Measurements from ENCODE around the gene CAMK1D.
A peak's percentile ranks its signal among the peaks of the same experiment; 100 is the strongest.
"Not testable (repeated sequence)": the region's sequence is repeated elsewhere in the genome, so short reads cannot be mapped to it uniquely, and the experiment has no call there.

CAMK1D gene

GRCh38 chr10:12470719-12471118 lies 121.4 kb downstream of the CAMK1D start:
- no peak for DNase-seq

GRCh38 chr10:12471135-12471534 lies 121.8 kb downstream of the CAMK1D start:
- no peak for DNase-seq

GRCh38 chr10:12473491-12473890 lies 124.1 kb downstream of the CAMK1D start:
- DNase-seq, result no peak

GRCh38 chr10:12474727-12475412 lies 125.5 kb downstream of the CAMK1D start:
- no peak for DNase-seq

- DNase-seq, result no peak
Observed at GRCh38 chr10:12476656-12477055, 127.3 kb downstream of the CAMK1D start.

GRCh38 chr10:12479437-12479844 lies 130.1 kb downstream of the CAMK1D start:
- DNase-seq, result no peak

GRCh38 chr10:12479924-12480323 lies 130.6 kb downstream of the CAMK1D start:
- DNase-seq, result no peak

GRCh38 chr10:12480440-12480839 lies 131.1 kb downstream of the CAMK1D start:
- DNase-seq, result no peak

GRCh38 chr10:12481924-12482323 lies 132.6 kb downstream of the CAMK1D start:
- DNase-seq, result peak; percentile 73

GRCh38 chr10:12482587-12482986 lies 133.2 kb downstream of the CAMK1D start:
- DNase-seq, result peak; percentile 33

GRCh38 chr10:12484002-12484918 lies 134.9 kb downstream of the CAMK1D start:
- DNase-seq, result no peak

- DNase-seq, result no peak
Observed at GRCh38 chr10:12484941-12485805, 135.8 kb downstream of the CAMK1D start.

- no peak for DNase-seq
Observed at GRCh38 chr10:12487366-12487765, 138.0 kb downstream of the CAMK1D start.

GRCh38 chr10:12488626-12489025 lies 139.3 kb downstream of the CAMK1D start:
- DNase-seq, result no peak

- no peak for DNase-seq
Observed at GRCh38 chr10:12489357-12489756, 140.0 kb downstream of the CAMK1D start.

GRCh38 chr10:12489806-12490205 lies 140.5 kb downstream of the CAMK1D start:
- no peak for DNase-seq

- no peak for DNase-seq
Observed at GRCh38 chr10:12490963-12491362, 141.6 kb downstream of the CAMK1D start.

- DNase-seq, result no peak
Observed at GRCh38 chr10:12491491-12491890, 142.1 kb downstream of the CAMK1D start.

- DNase-seq, result no peak
Observed at GRCh38 chr10:12492016-12492415, 142.7 kb downstream of the CAMK1D start.

- DNase-seq, result not testable (repeated sequence)
Observed at GRCh38 chr10:12497046-12497445, 147.7 kb downstream of the CAMK1D start.

GRCh38 chr10:12499076-12499986 lies 150.0 kb downstream of the CAMK1D start:
- DNase-seq, result no peak

Measured in DMS79 treated with DMSO at 0.1 percent for 48 hours (cell line).